NK-92 (cell line): ENCODE data around the gene ZNF74.
"Not testable (repeated sequence)": the region's sequence is repeated elsewhere in the genome, so short reads cannot be mapped to it uniquely, and the experiment has no call there.

Experiments used
- DNase-seq: peaks from one replicate; lab custom pipeline; 2025; ENCODE audit not compliant: unreplicated experiment; lab: John Stamatoyannopoulos, UW

Gene ZNF74

DNA sequence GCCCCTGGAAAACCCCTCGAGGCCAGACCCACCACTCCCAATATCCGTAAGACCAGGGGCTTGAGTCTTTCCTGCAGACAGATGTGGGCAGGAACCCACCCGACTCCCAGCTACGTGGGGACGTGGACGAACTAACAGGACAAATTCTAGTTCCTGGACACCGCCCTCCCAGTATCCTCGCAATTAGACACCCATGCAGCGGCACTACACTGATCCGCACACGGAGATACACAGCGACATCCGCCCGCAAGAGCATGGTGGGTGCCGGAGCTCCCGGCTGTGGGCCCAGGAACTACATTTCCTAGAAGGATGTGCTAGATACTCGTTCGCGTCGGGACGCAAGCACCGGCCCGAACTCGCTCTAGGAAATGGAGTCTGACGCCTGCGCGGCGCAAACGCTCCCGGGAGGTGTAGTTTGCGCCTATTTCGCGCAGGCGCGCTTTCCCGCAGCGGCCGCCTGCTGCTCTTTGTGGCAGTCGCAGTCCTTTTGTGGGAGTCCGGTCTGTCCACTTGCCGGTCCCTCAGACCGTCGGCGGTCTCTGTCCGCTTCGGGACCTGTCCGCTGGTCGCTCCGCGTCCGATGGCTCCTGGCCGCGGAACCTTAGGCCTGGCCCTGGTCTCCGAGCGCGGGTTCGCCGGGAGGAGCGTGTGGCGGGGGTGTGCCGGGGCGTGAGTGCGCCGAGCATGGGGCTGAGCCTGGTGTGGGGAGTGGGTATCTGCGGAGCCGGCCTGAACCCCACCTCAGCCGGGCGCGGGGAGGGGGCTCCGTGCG lies at the start of gene ZNF74:
TSS of gene ZNF74 (plus strand) at position 447 of the 772 bp plus-strand sequence. CDS start 478 bp downstream, outside the sequence.
- no peak for DNase-seq

DNA sequence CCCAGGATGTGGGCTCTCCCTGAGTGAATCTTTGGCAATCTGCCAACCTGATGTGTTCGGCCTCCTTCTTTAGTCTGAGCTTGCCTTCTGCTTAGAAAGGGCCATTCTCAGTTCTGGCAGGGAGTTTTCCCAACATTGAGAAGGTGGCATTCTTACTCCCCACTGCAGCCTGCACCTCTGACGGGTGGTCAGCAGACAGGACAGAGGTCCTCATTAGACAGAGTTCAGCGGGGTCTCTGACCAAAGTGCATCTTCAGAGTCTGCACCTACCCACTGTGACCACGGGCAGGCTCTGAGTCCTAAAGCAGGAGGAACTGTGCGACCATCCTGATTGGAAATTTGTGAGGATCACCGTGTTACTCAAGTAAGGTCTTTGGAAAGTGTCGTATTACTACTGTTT lies 47.4 kb upstream of the ZNF74 start:
- DNase-seq: not testable (repeated sequence)

DNA sequence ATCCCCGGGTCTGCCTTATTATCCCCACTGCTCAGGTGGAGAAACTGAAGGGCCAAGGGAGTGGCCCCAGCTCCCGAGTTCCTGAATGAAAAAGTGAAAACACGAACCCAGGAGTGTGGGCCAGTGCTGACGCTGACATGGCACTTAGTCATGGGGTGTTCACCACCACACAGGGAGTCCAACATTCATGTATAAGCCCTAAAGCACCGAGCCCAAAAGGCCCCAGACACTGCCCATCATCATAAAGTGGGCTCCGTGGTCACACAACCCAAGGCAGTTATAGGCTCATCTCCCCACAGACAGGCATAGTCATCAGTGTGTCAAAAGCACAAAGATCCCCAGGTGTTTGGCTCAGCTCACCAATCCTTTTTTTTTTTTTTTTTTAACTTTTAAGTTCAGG lies 41.4 kb upstream of the ZNF74 start:
- DNase-seq: not testable (repeated sequence)

- no peak for DNase-seq
Observed at GRCh38 chr22:20354238-20354975, 39.5 kb upstream of the ZNF74 start.

- DNase-seq: not testable (repeated sequence)
Observed at GRCh38 chr22:20355939-20356636, 37.9 kb upstream of the ZNF74 start.

GRCh38 chr22:20356906-20357305 lies 37.0 kb upstream of the ZNF74 start:
- DNase-seq: not testable (repeated sequence)

- DNase-seq: not testable (repeated sequence)
Observed at GRCh38 chr22:20357967-20358366, 36.0 kb upstream of the ZNF74 start.

- not testable (repeated sequence) for DNase-seq
Observed at GRCh38 chr22:20358503-20359239, 35.3 kb upstream of the ZNF74 start.

GRCh38 chr22:20360261-20360660 lies 33.7 kb upstream of the ZNF74 start:
- DNase-seq: not testable (repeated sequence)

DNA sequence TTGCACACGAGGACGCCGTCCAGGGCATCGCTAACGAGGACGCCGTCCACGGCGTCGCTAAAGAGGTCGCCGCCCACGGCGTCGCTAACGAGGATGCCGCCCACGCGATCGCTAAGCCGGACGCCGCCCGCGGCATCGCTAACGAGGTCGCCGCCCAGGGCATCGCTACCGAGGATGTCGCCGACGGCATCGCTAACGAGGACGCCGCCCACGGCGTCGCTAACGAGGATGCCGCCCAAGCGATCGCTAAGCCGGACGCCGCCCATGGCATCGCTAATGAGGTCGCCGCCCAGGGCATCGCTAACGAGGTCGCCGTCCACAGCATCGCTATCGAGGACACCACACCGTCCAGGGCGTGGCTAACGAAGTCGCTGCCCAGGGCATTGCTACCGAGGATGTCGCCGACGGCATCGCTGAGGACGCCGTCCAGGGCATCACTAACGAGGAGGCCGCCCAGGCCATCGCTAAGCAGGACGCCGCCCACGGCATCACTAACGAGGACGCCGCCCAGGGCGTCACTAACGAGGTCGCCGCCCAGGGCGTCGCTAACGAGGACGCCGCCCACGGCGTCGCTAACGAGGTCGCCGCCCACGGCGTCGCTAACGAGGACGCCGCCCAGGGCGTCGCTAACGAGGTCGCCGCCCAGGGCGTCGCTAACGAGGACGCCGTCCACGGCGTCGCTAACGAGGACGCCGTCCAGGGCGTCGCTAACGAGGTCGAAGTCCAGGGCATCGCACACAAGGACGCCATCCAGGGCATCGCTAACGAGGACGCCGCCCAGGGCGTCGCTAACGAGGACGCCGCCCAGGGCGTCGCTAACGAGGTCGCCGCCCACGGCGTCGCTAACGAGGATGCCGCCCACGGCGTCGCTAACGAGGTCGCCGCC lies 32.8 kb upstream of the ZNF74 start:
- not testable (repeated sequence) for DNase-seq

GRCh38 chr22:20361752-20362229 lies 32.2 kb upstream of the ZNF74 start:
- DNase-seq: not testable (repeated sequence)

DNA sequence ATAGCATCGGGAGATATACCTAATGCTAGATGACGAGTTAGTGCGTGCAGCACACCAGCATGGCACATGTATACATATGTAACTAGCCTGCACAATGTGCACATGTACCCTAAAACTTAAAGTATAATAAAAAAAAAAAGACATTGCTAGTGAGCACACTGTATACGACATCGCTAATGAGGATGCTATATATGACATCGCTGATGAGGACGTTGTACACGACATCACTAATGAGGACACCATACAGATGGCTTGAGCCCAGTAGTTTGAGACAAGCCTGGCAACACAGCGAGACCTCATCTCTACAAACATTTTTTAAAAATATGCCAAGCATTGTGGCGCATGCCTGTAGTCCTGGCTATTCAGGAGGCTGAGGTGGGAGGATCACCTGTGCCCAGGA lies 31.5 kb upstream of the ZNF74 start:
- DNase-seq: not testable (repeated sequence)

GRCh38 chr22:20364335-20365260 lies 29.4 kb upstream of the ZNF74 start:
- DNase-seq: not testable (repeated sequence)

DNA sequence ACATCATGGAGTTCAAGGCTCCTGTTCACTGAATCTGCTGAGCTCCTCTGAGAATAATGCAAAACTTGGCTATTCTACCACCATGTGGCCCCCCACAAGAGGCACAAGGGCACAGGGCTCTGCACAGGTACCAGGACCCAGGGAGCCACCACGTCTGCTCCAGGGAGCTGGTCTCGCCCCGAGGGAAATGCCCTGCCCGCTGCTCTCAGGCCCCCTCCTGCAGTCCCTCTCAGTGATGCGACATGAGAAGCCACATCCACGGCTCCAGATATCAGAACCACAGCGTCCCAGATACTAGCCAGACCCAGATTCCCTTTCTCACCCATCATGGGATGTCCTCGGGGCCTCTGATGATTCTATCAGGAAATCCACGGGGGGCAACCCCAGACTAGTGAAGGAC lies 27.1 kb upstream of the ZNF74 start:
- DNase-seq: not testable (repeated sequence)

DNA sequence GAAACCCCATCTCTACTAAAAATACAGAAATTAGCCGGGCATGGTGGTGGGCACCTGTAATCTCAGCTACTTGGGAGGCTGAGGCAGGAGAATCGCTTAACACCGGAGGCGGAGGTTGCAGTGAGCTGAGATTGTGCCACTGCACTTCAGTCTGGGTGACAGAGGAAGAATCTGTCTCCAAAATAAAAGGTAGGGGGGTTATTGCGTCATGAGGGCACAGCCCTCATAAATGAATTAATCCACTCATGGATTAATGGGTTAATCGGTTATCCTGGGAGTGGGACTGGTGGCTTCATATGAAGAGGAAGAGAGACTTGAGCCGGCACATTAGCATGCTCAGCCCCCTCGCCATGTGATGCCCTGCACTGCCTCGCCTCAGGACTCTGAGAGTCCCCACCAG lies 25.1 kb upstream of the ZNF74 start:
- DNase-seq: not testable (repeated sequence)

- not testable (repeated sequence) for DNase-seq
Observed at GRCh38 chr22:20371687-20372086, 22.3 kb upstream of the ZNF74 start.

DNA sequence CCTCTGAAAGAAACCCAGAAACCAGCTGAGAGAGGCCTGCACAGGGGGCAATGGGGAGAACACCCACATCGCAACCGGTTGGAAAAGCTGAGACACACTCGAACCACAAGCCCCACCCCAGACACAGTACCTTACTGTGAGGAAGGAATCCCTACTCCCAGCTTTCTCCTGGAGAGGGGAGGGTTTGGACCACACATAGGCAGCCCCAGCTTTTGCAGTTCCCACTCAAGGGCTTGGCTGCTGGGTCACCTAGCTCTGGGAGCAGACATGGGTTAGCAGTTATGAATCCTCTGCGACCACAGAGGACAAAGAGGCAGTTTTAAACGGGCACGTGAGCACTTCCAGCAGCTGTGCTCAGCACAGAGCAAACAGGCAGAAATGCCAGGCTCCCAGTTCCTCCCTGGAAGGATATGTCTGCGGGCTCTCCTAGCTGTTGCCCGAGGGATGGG lies 21.5 kb upstream of the ZNF74 start:
- not testable (repeated sequence) for DNase-seq

DNA sequence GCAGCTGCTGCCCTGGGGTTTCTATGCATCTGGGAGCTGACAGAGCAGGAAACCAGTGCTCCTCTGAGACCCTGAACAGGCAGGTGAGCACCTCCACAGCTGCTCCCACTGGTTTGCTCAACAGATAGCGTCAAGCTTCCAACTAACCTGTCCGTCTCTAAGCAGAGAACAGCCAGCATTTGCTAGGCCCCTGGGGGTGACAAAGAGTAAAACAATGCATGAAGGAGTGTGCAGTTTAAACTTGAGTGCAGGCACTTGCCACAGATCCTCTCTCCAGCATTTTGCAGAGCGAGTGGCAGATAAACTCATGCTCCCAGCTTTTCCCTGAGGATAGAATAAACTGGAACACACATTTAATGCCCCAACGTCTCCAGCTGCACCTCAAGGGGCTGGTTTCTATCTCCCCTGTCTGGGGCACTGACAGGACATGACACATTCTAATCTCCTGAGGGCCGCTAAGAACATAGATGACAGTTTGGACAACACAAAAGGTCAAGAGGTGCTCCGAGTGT lies 20.7 kb upstream of the ZNF74 start:
- DNase-seq: not testable (repeated sequence)
